GM18517 (cell line): ENCODE measurements around the gene MIOX.

Experiments used
- ATAC-seq: cut with Tn5 transposase; IDR thresholded peaks from one replicate; pipeline ENCODE4 v1.9.1; 2021; ENCODE audit warnings: mild to moderate bottlenecking, moderate library complexity; ENCODE audit not compliant: unreplicated experiment

Gene MIOX

GRCh38 chr22:50489363-50490243 is 2.9 kb downstream of the MIOX start:
- no peak for ATAC-seq

GRCh38 chr22:50490531-50491308 is 4.1 kb downstream of the MIOX start:
- ATAC-seq, result no peak

DNA sequence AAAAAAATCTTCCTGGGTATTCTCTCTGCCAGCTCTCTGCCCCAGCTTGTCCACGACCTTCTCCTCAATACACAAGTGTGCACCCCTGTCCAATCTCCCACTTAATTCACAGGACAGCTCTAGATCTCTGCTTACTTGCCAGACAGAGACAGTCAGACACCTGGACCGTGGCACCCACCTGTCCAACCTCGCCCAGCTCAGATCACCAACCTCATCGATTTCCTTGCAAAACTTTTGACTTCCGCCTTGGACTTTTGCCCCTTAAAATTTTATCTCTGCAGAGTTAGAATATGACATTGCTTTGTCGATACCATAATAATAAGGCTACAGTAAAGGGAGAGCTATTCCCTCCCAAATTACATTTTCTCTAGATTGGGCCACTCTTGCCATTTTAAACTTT is 10.4 kb downstream of the MIOX start:
- no peak for ATAC-seq

- no peak for ATAC-seq
Measured at GRCh38 chr22:50498322-50498890, 11.7 kb downstream of the MIOX start.

- no peak for ATAC-seq
Measured at GRCh38 chr22:50500452-50500851, 13.8 kb downstream of the MIOX start.

DNA sequence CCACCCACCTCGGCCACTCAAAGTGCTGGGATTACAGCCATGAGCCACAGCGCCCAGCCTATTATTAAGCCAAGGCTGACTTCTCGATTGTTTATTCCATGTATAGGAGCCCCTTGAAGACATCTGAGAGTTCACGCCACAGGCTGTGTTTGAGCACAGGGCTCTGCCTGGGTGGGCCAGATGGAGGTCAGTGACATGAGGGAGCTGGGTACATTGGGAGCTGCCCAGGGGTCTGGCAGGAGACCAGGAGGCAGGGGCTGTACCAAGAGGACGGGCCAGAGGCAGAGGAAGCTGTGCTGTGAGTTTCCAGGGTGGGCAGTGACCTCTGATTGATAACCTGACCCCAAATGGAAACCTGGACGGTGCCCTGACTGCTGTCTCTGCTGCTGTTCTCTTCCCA is 15.4 kb downstream of the MIOX start:
- no peak for ATAC-seq

GRCh38 chr22:50502628-50503474 is 16.2 kb downstream of the MIOX start:
- ATAC-seq, result no peak

DNA sequence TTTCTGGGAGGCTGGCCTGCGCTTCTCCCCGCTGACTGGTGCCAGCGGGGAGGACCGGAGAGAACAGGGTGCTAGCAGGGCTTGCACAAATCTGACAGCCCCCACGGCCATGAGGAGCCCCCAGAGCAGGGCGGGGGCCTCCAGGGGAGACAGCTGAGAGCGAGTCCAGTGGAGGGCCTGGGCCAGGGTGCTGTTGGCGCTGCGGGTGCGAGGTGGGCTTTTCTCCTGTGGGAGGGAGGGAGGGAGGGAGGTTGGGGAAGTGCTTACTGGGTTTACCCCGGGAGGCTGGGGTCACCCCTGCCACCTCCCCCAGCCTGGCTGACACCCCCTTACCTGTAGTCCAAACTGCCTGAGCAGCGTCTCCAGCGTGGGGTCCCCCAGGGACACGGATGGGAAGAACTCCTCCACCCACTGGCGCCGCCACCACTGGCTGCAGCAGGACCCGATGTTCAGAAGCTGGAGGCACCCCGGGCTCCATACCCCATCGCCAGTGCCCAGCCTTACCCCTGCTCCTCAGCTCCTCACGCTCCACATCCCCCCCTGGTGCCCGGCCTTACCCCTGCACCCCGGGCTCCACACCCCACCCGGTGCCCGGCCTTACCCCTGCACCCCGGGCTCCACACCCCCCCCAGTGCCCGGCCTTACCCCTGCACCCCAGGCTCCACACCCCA is 17.0 kb downstream of the MIOX start:
- no peak for ATAC-seq

DNA sequence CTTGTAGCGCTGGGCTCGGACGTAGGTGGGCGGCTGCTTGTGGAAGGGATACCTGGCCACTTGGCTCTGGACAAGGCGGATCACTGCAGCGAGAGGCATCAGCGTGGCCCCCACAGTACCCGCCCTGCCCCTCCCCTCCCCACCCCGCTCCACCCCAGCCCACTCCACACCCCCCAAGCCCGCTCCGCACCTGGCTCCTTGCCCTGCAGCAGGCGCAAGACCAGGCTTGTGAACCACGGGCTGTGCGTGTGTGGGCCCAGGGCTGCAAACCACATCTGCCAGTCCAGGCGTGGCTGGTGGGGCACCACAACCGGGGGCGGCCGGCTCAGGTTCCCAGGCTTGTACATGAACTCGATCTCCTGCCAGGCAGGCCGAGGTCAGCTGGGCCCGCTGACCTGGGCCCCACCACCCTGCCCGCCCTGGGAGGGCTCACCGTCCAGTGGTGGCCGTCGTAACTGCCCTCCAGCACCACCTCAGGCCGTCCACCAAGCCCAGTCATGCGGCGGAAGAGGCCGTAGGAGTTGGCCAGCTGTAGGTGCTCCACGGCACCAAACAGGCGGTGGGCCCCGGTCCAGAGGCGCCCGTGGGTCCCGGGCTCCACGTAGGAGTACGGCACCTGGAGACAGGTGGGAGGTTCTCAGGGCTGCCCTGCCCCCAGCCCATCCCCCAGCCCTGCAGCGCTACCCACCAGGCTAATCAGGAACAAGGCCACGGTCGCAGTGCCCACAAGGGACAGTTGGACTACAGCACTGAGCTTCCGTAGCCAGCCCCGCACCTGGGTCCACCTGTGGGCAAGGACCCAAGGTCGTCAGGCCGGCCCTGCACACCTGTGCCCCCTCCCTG is 17.9 kb downstream of the MIOX start:
- ATAC-seq, result no peak

DNA sequence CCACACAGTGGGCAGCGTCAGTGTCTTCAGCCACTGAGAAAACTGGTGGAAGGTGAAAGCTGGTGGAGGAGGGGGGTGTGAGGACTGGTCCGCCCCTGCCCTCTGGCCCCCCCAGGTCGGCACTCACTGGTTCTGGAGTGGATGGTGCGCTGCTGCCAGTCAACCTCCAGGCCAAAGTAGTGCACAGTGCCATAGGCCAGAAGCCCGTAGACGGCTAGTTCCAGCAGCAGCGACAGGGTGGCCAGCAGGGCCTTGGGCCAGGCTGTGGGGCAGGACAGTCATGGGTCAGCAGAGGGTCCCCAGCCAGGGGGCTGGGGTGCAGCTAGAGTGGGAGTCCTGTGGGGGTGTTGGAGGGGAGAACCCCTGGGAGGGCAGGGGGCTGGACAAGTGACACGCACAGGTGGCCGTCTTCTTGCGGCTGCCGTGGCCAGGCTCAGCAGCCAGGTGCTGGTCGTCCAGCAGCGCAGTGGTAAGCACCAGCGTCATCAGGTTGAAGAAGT is 18.7 kb downstream of the MIOX start:
- no peak for ATAC-seq

DNA sequence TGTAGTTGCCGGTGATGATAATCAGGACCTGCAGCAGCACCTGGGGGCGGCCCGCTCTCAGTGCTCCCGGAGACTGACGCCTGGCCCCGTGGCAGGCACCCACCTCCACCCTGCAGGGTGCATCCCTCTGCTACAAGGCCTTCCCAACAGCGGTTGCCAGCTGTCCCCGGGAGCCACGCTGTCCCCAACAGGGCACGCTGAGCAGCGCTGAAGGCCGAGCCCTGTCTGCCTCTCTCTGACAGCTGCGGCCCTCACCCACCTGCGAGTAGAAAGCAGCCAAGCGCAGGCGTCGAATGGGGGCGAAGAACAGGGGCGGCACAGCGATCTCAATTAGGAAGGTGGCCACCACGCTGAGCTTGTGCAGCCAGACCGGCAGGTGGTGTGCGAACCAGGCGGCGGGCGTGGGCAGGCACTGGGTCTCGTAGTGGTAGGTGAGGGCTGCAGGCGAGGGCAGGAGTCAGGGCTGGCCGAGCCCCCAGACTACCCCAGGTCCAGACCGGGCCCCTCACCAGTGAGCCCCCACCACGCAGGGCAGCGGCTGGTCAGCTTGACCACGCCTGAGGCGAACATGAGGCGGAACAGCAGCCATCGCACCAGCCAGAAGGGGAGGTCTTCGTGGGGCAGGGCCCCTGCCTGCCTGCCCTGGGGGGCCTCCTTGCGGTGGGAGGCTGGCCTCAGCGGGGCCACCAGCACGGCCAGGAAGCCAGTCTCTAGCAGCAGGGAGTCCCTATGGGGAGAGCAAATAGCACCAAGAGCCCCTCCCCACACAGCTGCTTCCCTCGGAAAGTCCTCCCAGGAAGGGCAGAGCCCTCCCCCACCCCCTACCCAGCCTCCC is 19.3 kb downstream of the MIOX start:
- ATAC-seq, result no peak

- ATAC-seq, result no peak
Measured at GRCh38 chr22:50506611-50507420, 20.2 kb downstream of the MIOX start.

DNA sequence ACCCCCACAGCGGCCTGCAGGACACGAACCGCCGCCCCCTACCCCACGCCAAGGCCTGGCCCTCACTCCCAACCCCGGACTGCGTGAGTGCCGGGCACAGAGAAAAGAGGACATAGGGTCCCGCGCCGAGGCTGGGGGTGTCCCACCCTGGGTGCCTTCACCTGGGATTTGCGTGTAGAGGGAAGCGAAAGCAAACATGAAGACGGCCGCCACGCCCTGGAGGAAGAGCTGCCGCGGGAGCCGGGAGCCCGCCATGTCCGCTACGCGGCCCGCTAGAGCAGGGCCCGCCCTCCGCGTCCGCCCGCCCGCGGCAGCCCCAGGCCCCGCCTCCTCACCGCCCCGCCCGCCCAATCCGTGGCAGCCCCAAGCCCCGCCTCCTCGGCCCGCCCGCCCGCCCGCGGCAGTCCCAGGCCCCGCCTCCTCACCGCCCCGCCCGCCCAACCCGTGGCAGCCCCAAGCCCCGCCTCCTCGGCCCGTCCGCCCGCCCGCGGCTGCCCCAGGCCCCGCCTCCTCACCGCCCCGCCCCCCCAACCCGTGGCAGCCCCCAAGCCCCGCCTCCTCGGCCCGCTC is 20.8 kb downstream of the MIOX start, which contains the start of gene LMF2:
Gene LMF2, minus strand, starts transcription at position 282 of the 570 bp plus-strand sequence. Its CDS starts 27 bp downstream, at position 255.
- peak; percentile 37 for ATAC-seq

DNA sequence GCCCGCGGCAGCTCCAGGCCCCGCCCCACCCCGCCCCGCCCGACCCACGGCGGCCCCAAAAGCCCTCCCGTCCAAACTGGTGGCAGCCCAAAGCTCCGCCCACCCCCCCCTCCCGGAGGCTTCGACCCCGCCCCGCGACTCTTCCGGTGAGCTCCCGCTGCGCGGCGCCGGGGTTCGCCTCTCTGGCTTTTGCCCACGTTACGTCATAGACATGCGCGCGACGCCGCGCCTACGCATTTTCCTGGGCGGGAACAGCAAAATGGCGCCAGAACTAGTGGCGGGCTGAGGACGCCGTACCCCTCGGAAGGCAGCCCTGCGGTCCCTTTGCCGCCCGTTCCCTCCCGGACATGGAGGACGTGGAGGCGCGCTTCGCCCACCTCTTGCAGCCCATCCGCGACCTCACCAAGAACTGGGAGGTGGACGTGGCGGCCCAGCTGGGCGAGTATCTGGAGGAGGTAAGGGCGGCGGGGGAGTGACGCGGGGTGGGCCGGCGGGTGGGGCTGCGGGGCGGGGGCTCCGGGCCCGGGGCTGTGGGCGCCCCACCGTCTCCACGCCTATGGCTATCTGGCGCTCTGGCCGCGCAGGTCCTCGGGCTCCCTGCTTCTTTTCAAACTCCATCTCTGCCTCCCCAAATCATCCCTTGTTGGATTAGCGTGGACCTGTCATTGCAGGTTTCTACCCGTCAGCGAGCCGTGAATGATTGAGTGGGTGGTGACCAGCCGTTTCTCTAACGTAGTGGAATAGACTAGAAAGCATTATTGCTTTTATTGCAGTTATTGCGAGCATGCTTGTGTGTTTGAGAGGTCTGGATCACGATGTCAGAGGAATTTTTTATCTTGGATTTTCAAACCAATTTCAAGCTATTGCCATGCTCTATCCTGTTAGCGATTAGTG is 21.6 kb downstream of the MIOX start, which contains the start of gene NCAPH2:
Gene NCAPH2, plus strand, starts transcription at position 234 of the 894 bp plus-strand sequence. Its CDS starts 114 bp downstream, at position 348.
- ATAC-seq, result peak; percentile 67

GRCh38 chr22:50508897-50509296 is 22.2 kb downstream of the MIOX start:
- no peak for ATAC-seq

DNA sequence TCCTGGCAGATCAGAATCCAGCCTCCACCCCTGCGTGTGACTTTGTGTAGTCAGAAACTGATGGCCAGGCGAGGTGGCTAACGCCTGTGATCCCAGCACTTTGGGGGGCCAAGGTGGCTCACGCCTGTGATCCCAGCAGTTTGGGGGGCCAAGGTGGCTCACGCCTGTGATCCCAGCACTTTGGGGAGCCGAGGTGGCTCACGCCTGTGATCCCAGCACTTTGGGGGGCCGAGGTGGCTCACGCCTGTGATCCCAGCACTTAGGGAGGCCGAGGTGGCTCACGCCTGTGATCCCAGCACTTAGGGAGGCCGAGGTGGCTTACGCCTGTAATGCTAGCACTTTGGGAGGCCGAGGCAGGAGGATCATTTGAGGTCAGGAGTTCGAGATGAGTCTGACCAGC is 26.5 kb downstream of the MIOX start:
- ATAC-seq, result no peak
